DOHH2 (cell line): ENCODE measurements around the gene DNAJB6.

ENCODE experiments used
- CTCF ChIP-seq: fragments of 200-600 bp; sonication (generic); IDR thresholded peaks from one replicate; pipeline ENCODE4 v1.5.1; 2014; ENCODE audit warnings: antibody characterized with exemption, mild to moderate bottlenecking, low read depth, low read length; ENCODE audit not compliant: poor library complexity, severe bottlenecking
- EZH2phosphoT487 ChIP-seq: fragments of 200-600 bp; sonication (generic); IDR thresholded peaks from 2 replicates; pipeline ENCODE4 v1.6.1; 2017; ENCODE audit warnings: borderline replicate concordance, mild to moderate bottlenecking, antibody characterized with exemption, low read length, moderate library complexity, mixed read lengths

- no peak for TF ChIP-seq CTCF
- no peak for TF ChIP-seq EZH2phosphoT487
Measured at GRCh38 chr7:157412021-157412443, 75.2 kb downstream of the DNAJB6 start.
